HEK293T (cell line): ENCODE data around the gene CADM4.

Source experiments
- PKNOX1 ChIP-seq: fragments of 450-650 bp; IDR thresholded peaks from 2 replicates; pipeline ENCODE4 v1.6.1; 2016
- TARDBP ChIP-seq: fragments of 450-650 bp; IDR thresholded peaks from 2 replicates; pipeline ENCODE4 v1.6.1; 2016

GRCh38 chr19:43642531-43642930, 2.9 kb upstream of the CADM4 start:
- no peak for TF ChIP-seq TARDBP
- TF ChIP-seq PKNOX1 = no peak
